ENCODE data around the gene DVL3. TPM values are rescaled to one million over a fixed set of nuclear protein-coding genes. Genes with fewer than 3 reads are reported as not detected.

Gene DVL3
- total and polyA plus RNA-seq, 10 of the 15 experiments (the other 5 are each of a cell fraction or from before 2014, with no cell fraction given) = 2.2 to 39.7 (median 14.5) TPM

DNA sequence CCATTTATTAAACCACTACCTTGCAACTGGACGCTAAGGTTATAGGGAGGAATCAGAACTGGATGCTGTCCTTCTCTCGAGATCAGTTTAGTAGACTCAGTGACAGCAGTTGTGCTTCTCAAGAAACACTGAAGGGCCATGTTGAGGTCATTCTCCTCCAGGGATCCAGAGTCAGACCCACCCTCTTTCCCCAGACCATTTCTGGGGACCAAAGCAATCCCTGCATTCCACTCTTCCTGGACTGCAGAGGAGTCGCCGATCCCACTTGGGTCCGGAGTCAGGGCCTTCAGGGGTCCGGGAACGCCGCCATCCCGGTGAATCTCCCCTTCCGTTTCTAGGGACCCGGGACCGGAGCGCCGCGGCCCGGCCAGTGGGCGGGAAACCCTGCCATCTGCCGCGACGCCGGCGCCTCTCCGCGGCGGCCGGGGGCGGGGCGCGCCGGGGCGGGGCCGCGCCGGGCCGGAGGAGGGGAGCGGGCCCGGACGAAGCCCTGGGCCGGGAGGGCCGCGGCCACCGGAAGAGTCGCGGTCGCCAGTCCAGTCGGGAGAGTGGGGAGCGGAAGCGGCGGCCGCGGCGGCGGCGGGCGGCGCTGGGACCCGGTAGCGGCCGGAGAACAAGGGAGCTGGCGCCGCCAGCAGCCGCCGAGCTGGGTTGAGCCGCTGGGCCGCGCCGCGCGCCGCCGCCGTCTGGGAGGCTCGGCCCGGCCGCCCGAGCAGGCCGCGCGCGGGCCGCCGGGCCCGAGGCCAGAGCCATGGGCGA, at the start of gene DVL3 (continued):
- no peak for TF ChIP-seq E2F8 (IDR thresholded peaks at IDR 0.05; ENCODE audit: low read depth, partially characterized antibody)
- TF ChIP-seq IKZF2 (IDR thresholded peaks at IDR 0.05) = 0 out of 4 replicates have a peak, but pooled peaks of 1 of the 2 experiments have one; percentile 24
- TF ChIP-seq RCOR1 (conservative IDR thresholded peaks at IDR 0.05; ENCODE audit: low read depth, low read length) = no peak
- TF ChIP-seq ZNF687 (IDR thresholded peaks at IDR 0.05) = 0 out of 2 replicates have a peak, but pooled peaks have one; percentile 11
- TF ChIP-seq WRNIP1 (IDR thresholded peaks at IDR 0.05; ENCODE audit: borderline replicate concordance, low read depth, low read length) = no peak
- TF ChIP-seq NFYB (IDR thresholded peaks at IDR 0.05; ENCODE audit: insufficient read depth, low read depth, low read length) = no peak
- TF ChIP-seq NR2C2 (IDR thresholded peaks at IDR 0.05; ENCODE audit: borderline replicate concordance, control insufficient read depth, insufficient read length, low read depth) = no peak
- no peak for TF ChIP-seq RFX5 (IDR thresholded peaks at IDR 0.05; ENCODE audit: low read depth, low read length)
- TF ChIP-seq, protein P1, sequence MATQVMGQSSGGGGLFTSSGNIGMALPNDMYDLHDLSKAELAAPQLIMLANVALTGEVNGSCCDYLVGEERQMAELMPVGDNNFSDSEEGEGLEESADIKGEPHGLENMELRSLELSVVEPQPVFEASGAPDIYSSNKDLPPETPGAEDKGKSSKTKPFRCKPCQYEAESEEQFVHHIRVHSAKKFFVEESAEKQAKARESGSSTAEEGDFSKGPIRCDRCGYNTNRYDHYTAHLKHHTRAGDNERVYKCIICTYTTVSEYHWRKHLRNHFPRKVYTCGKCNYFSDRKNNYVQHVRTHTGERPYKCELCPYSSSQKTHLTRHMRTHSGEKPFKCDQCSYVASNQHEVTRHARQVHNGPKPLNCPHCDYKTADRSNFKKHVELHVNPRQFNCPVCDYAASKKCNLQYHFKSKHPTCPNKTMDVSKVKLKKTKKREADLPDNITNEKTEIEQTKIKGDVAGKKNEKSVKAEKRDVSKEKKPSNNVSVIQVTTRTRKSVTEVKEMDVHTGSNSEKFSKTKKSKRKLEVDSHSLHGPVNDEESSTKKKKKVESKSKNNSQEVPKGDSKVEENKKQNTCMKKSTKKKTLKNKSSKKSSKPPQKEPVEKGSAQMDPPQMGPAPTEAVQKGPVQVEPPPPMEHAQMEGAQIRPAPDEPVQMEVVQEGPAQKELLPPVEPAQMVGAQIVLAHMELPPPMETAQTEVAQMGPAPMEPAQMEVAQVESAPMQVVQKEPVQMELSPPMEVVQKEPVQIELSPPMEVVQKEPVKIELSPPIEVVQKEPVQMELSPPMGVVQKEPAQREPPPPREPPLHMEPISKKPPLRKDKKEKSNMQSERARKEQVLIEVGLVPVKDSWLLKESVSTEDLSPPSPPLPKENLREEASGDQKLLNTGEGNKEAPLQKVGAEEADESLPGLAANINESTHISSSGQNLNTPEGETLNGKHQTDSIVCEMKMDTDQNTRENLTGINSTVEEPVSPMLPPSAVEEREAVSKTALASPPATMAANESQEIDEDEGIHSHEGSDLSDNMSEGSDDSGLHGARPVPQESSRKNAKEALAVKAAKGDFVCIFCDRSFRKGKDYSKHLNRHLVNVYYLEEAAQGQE (IDR thresholded peaks at IDR 0.05; ENCODE audit: low read depth, low read length) = no peak
- TF ChIP-seq EGR1 (IDR thresholded peaks at IDR 0.05; ENCODE audit: borderline replicate concordance in 1 of 2, low read depth in 2 of 2, low read length in 2 of 2) = peak in 1 of 2 experiments; percentile 38; a peak in 1 of 3 replicates
- TF ChIP-seq TCF7 (IDR thresholded peaks at IDR 0.05; ENCODE audit: borderline replicate concordance) = no peak
- no peak for TF ChIP-seq NKRF (conservative IDR thresholded peaks at IDR 0.05)
- TF ChIP-seq CBFB (IDR thresholded peaks at IDR 0.05; ENCODE audit: low read depth) = no peak
- no peak for TF ChIP-seq ZNF24 (IDR thresholded peaks at IDR 0.05)
